Parathyroid adenoma (tissue), 2 donors: ENCODE data around the gene BMP6.

Source experiments
- H2AFZ ChIP-seq: fragments of 300-600 bp; sonication (generic); one replicate; pipeline ENCODE4 v1.7.0; 2017; ENCODE audit warnings: antibody characterized with exemption, mild to moderate bottlenecking
- H3K27ac ChIP-seq: fragments of 300-600 bp; sonication (generic); one replicate; pipeline ENCODE4 v1.7.0; 2017
- H3K27me3 ChIP-seq: fragments of 300-600 bp; sonication (generic); one replicate; pipeline ENCODE4 v1.7.0; 2017; ENCODE audit warnings: low read length; ENCODE audit not compliant: control insufficient read depth, insufficient read depth
- H3K36me3 ChIP-seq: fragments of 300-600 bp; sonication (generic); one replicate; pipeline ENCODE4 v1.7.0; 2017; ENCODE audit warnings: low read length; ENCODE audit not compliant: control insufficient read depth, insufficient read depth
- H3K4me1 ChIP-seq: fragments of 300-600 bp; sonication (generic); one replicate; pipeline ENCODE4 v1.7.0; 2017; ENCODE audit warnings: control low read depth
- H3K4me2 ChIP-seq: fragments of 300-600 bp; sonication (generic); one replicate; pipeline ENCODE4 v1.7.0; 2017; ENCODE audit warnings: low read length
- H3K4me3 ChIP-seq: fragments of 300-600 bp; sonication (generic); one replicate; pipeline ENCODE4 v1.7.0; 2017; ENCODE audit warnings: low read depth, low read length
- H3K79me2 ChIP-seq: fragments of 300-600 bp; sonication (generic); one replicate; pipeline ENCODE4 v1.7.0; 2017; ENCODE audit warnings: control low read depth
- H3K9ac ChIP-seq: fragments of 300-600 bp; sonication (generic); one replicate; pipeline ENCODE4 v1.7.0; 2017; ENCODE audit warnings: mild to moderate bottlenecking
- H3K9me3 ChIP-seq: fragments of 300-600 bp; sonication (generic); one replicate; pipeline ENCODE4 v1.7.0; 2017; ENCODE audit warnings: low read length; ENCODE audit not compliant: control insufficient read depth
- TF ChIP-seq, protein P1 (sequence below): fragments of 300-600 bp; sonication (generic); IDR thresholded peaks from one replicate; pipeline ENCODE4 v1.7.0; 2017; ENCODE audit warnings: antibody characterized with exemption, mild to moderate bottlenecking
- donor health status: primary hyperparathyroidism.

Gene BMP6

GRCh38 chr6:7691675-7692452 is 34.0 kb upstream of the BMP6 start:
- no peaks in the 10 kb centered on the region for H3K36me3 ChIP-seq
- H2AFZ ChIP-seq, result no peak overlapping the region
- H3K4me1 ChIP-seq, result no peaks in the 10 kb centered on the region
- no peak overlapping the region for H3K4me2 ChIP-seq
- no peak overlapping the region for H3K9ac ChIP-seq
- H3K79me2 ChIP-seq, result no peaks in the 10 kb centered on the region
- no peaks in the 10 kb centered on the region for H3K27me3 ChIP-seq
- H3K9me3 ChIP-seq, result no peaks in the 10 kb centered on the region
- TF ChIP-seq, protein P1, sequence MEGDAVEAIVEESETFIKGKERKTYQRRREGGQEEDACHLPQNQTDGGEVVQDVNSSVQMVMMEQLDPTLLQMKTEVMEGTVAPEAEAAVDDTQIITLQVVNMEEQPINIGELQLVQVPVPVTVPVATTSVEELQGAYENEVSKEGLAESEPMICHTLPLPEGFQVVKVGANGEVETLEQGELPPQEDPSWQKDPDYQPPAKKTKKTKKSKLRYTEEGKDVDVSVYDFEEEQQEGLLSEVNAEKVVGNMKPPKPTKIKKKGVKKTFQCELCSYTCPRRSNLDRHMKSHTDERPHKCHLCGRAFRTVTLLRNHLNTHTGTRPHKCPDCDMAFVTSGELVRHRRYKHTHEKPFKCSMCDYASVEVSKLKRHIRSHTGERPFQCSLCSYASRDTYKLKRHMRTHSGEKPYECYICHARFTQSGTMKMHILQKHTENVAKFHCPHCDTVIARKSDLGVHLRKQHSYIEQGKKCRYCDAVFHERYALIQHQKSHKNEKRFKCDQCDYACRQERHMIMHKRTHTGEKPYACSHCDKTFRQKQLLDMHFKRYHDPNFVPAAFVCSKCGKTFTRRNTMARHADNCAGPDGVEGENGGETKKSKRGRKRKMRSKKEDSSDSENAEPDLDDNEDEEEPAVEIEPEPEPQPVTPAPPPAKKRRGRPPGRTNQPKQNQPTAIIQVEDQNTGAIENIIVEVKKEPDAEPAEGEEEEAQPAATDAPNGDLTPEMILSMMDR, result no peak
- no peak overlapping the region for H3K4me3 ChIP-seq
- H3K27ac ChIP-seq, result no peak overlapping the region

GRCh38 chr6:7692453-7692784 is 33.5 kb upstream of the BMP6 start:
- no peaks in the 10 kb centered on the region for H3K27me3 ChIP-seq
- no peaks in the 10 kb centered on the region for H3K36me3 ChIP-seq
- TF ChIP-seq, protein P1, result no peak
- no peaks in the 10 kb centered on the region for H3K9me3 ChIP-seq
- no peaks in the 10 kb centered on the region for H3K79me2 ChIP-seq
- no peak overlapping the region for H3K9ac ChIP-seq
- no peaks in the 10 kb centered on the region for H3K4me1 ChIP-seq
- H2AFZ ChIP-seq, result no peak overlapping the region
- H3K4me2 ChIP-seq, result no peak overlapping the region
- H3K4me3 ChIP-seq, result no peak overlapping the region
- no peak overlapping the region for H3K27ac ChIP-seq

- H3K9me3 ChIP-seq, result no peaks in the 10 kb centered on the region
- no peak overlapping the region for H3K9ac ChIP-seq
- no peak overlapping the region for H2AFZ ChIP-seq
- no peaks in the 10 kb centered on the region for H3K27me3 ChIP-seq
- TF ChIP-seq, protein P1, result no peak
- no peaks in the 10 kb centered on the region for H3K36me3 ChIP-seq
- H3K4me1 ChIP-seq, result no peaks in the 10 kb centered on the region
- no peaks in the 10 kb centered on the region for H3K79me2 ChIP-seq
- H3K4me2 ChIP-seq, result no peak overlapping the region
- H3K27ac ChIP-seq, result no peak overlapping the region
- no peak overlapping the region for H3K4me3 ChIP-seq
Measured at GRCh38 chr6:7693827-7694226, 32.1 kb upstream of the BMP6 start.

GRCh38 chr6:7696061-7696460 is 29.8 kb upstream of the BMP6 start:
- TF ChIP-seq, protein P1, result no peak
- H3K4me2 ChIP-seq, result no peak overlapping the region
- no peaks in the 10 kb centered on the region for H3K9me3 ChIP-seq
- H3K36me3 ChIP-seq, result no peaks in the 10 kb centered on the region
- no peak overlapping the region for H3K4me3 ChIP-seq
- H2AFZ ChIP-seq, result no peak overlapping the region
- H3K27me3 ChIP-seq, result no peaks in the 10 kb centered on the region
- H3K4me1 ChIP-seq, result no peaks in the 10 kb centered on the region
- H3K9ac ChIP-seq, result no peak overlapping the region
- no peak overlapping the region for H3K27ac ChIP-seq
- no peaks in the 10 kb centered on the region for H3K79me2 ChIP-seq

DNA sequence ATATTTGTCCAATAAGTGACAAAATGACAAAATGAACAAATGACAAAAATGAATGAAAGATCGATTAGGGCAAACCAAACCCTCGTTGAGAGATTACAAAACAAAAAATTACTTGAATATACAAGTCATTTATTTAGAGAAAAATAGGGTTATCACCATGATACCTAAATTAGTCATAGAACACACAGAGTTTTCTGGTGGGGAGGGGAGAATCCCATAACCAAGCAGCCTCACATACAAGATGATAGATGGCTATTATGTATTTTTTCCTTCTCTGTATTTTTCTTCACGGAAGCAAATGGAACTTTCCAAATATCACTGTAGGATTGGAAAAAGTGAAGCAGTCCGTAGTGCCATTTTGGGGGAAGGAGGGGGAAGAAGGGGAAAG is 28.5 kb upstream of the BMP6 start:
- H3K9ac ChIP-seq, result no peak overlapping the region
- no peaks in the 10 kb centered on the region for H3K36me3 ChIP-seq
- H3K27me3 ChIP-seq, result no peaks in the 10 kb centered on the region
- H2AFZ ChIP-seq, result no peak overlapping the region
- TF ChIP-seq, protein P1, result no peak
- H3K27ac ChIP-seq, result no peak overlapping the region
- H3K4me2 ChIP-seq, result no peak overlapping the region
- H3K9me3 ChIP-seq, result no peaks in the 10 kb centered on the region
- no peaks in the 10 kb centered on the region for H3K79me2 ChIP-seq
- H3K4me1 ChIP-seq, result no peaks in the 10 kb centered on the region
- no peak overlapping the region for H3K4me3 ChIP-seq
